IMR-90 (cell line): ENCODE measurements around the gene ARFGEF3. TPM values are rescaled to one million over a fixed set of nuclear protein-coding genes. Genes with fewer than 3 reads are reported as not detected.

Source experiments
- ATAC-seq: fragments of 200-7000 bp; cut with Tn5 transposase; 2 replicates; pipeline ENCODE4 v1.9.1; 2020; ENCODE audit warnings: low read depth, mild to moderate bottlenecking, moderate library complexity
- BruUV-seq: library from RNA; stranded (reverse); fragments of 400-500 nt; replicated peaks from 2 replicates; lab custom pipeline; 2021; lab: Mats Ljungman, UMichigan
- CTCF ChIA-PET: fragments of 300-600 bp; formaldehyde crosslinking; extraction: SDS; loops from one replicate; lab custom pipeline; 2021; ENCODE audit warnings: antibody characterized with exemption; lab: Yijun Ruan, JAX
- POLR2A ChIA-PET: fragments of 300-600 bp; sonication (Branson Sonifier 250); formaldehyde crosslinking; loops from one replicate; lab custom pipeline; 2022; ENCODE audit warnings: antibody characterized with exemption; ENCODE audit not compliant: unreplicated experiment; lab: Charles Lee
- DNase-seq: peaks from one replicate; pipeline ENCODE4 v3.0.0; 2013
- H2AFZ ChIP-seq: replicated peaks from 2 replicates; pipeline ENCODE3; 2013; ENCODE audit warnings: low read length, mild to moderate bottlenecking; ENCODE audit not compliant: poor library complexity
- H2AK5ac ChIP-seq: 2 replicates; pipeline ENCODE4 v1.6.1; 2013; ENCODE audit warnings: low read depth, low read length, inconsistent platforms
- H2AK9ac ChIP-seq: replicated peaks from 2 replicates; pipeline ENCODE3; 2013; ENCODE audit warnings: mild to moderate bottlenecking, low read depth, low read length, moderate library complexity; ENCODE audit not compliant: poor library complexity
- H2BK120ac ChIP-seq: 2 replicates; pipeline ENCODE4 v1.6.1; 2013; ENCODE audit warnings: low read depth, low read length, inconsistent platforms
- H2BK15ac ChIP-seq: 3 replicates; pipeline ENCODE4 v1.6.1; 2013; ENCODE audit warnings: low read depth, low read length, inconsistent platforms
- H2BK20ac ChIP-seq: 2 replicates; pipeline ENCODE4 v1.6.1; 2013; ENCODE audit warnings: low read depth, mild to moderate bottlenecking, inconsistent platforms, low read length, moderate library complexity
- H2BK5ac ChIP-seq: 2 replicates; pipeline ENCODE4 v1.6.1; 2013; ENCODE audit warnings: mild to moderate bottlenecking, low read depth, low read length, inconsistent platforms; ENCODE audit not compliant: poor library complexity, severe bottlenecking
- H3K14ac ChIP-seq: replicated peaks from 2 replicates; pipeline ENCODE4 v1.6.1; 2013; ENCODE audit warnings: low read depth, low read length, inconsistent platforms
- H3K18ac ChIP-seq: 2 replicates; pipeline ENCODE4 v1.6.1; 2013; ENCODE audit warnings: low read depth, low read length, control low read depth
- H3K23ac ChIP-seq: 2 replicates; pipeline ENCODE4 v1.6.1; 2013; ENCODE audit warnings: low read depth, low read length, inconsistent platforms
- H3K27ac ChIP-seq: 2 replicates; pipeline ENCODE4 v1.5.1; 2013; ENCODE audit warnings: mild to moderate bottlenecking, control low read depth, low read length; ENCODE audit not compliant: insufficient read depth
- H3K27me3 ChIP-seq: 2 replicates; pipeline ENCODE4 v1.6.1; 2013; ENCODE audit warnings: low read length; ENCODE audit not compliant: control insufficient read depth, insufficient read depth
- H3K36me3 ChIP-seq: 2 replicates; pipeline ENCODE4 v1.6.1; 2013; ENCODE audit warnings: low read length, mixed read lengths; ENCODE audit not compliant: control insufficient read depth, insufficient read depth
- H3K4ac ChIP-seq: 2 replicates; pipeline ENCODE4 v1.6.1; 2013; ENCODE audit warnings: low read depth, low read length, inconsistent platforms
- H3K4me1 ChIP-seq: 2 replicates; pipeline ENCODE4 v1.6.1; 2013; ENCODE audit warnings: low read length, mixed read lengths; ENCODE audit not compliant: control insufficient read depth, insufficient read depth
- H3K4me2 ChIP-seq: 2 replicates; pipeline ENCODE4 v1.6.1; 2013; ENCODE audit warnings: low read depth, mild to moderate bottlenecking, control low read depth, low read length, moderate library complexity
- H3K4me3 ChIP-seq: 2 replicates; pipeline ENCODE4 v1.5.1; 2013; ENCODE audit warnings: low read depth, mild to moderate bottlenecking, control low read depth, low read length, moderate library complexity; ENCODE audit not compliant: insufficient read depth
- H3K56ac ChIP-seq: 2 replicates; pipeline ENCODE4 v1.6.1; 2013; ENCODE audit warnings: low read length, inconsistent platforms; ENCODE audit not compliant: insufficient read depth; ENCODE audit errors: extremely low read depth
- H3K79me1 ChIP-seq, 2 experiments: 2 replicates each; pipeline ENCODE4 v1.6.1; 2013; ENCODE audit warnings: low read length in 2 of 2, inconsistent platforms in 1 of 2, low read depth in 1 of 2
- H3K9ac ChIP-seq: 2 replicates; pipeline ENCODE4 v1.6.1; 2013; ENCODE audit warnings: low read depth, low read length, control low read depth
- H3K9me1 ChIP-seq: 2 replicates; pipeline ENCODE4 v1.6.1; 2013; ENCODE audit warnings: low read length, inconsistent platforms; ENCODE audit not compliant: insufficient read depth
- H3K9me3 ChIP-seq: 2 replicates; pipeline ENCODE4 v1.6.1; 2013; ENCODE audit warnings: low read length; ENCODE audit not compliant: control insufficient read depth, insufficient read depth
- H4K20me1 ChIP-seq: 2 replicates; pipeline ENCODE4 v1.6.1; 2013; ENCODE audit warnings: low read length, inconsistent platforms; ENCODE audit not compliant: insufficient read depth
- H4K5ac ChIP-seq: 2 replicates; pipeline ENCODE4 v1.6.1; 2013; ENCODE audit warnings: mild to moderate bottlenecking, low read depth, low read length, control low read depth
- H4K8ac ChIP-seq, 2 experiments: 2 replicates each; pipeline ENCODE4 v1.6.1; 2013; ENCODE audit warnings: low read depth in 2 of 2, low read length in 2 of 2, control low read depth in 1 of 2, inconsistent platforms in 1 of 2
- H4K91ac ChIP-seq: 2 replicates; pipeline ENCODE4 v1.6.1; 2013; ENCODE audit warnings: low read depth, low read length, inconsistent platforms; ENCODE audit not compliant: insufficient read depth
- CEBPB ChIP-seq: IDR thresholded peaks from 2 replicates; pipeline ENCODE4 v1.6.1; 2012; ENCODE audit warnings: low read depth, low read length, improper control_type of control experiment
- FOS ChIP-seq: fragments of 150-350 bp; IDR thresholded peaks from 2 replicates; pipeline ENCODE4 v1.6.1; 2016; ENCODE audit warnings: low read depth, low read length
- MAZ ChIP-seq: IDR thresholded peaks from 2 replicates; pipeline ENCODE4 v1.6.1; 2012; ENCODE audit warnings: low read depth, mild to moderate bottlenecking, low read length, improper control_type of control experiment, moderate library complexity, borderline replicate concordance
- SMC3 ChIP-seq: fragments of 150-350 bp; IDR thresholded peaks from 2 replicates; pipeline ENCODE4 v1.6.1; 2016; ENCODE audit warnings: low read depth, mild to moderate bottlenecking, antibody characterized with exemption, low read length, moderate library complexity
- WGBS, 2 experiments: methylation state at CpG; one replicate each; pipeline versions ENCODE4 v1.1.5 to v1.1.7; 2013; ENCODE audit warnings: missing lambda C conversion rate in 2 of 2; ENCODE audit not compliant: insufficient read length in 1 of 2; ENCODE audit errors: extremely low coverage in 2 of 2; 5-methylcytosine and 5-hydroxymethylcytosine counted together
- dilution Hi-C: fragments of 300-500 bp; cut with HindIII; formaldehyde crosslinking; loops from one replicate; pipeline ENCODE4 v1.14.3; 2018; ENCODE audit warnings: low sequenced_read_pairs; ENCODE audit not compliant: unreplicated experiment
- in situ Hi-C: fragments of 300-500 bp; cut with MboI; formaldehyde crosslinking; loops from 3 replicates; pipeline ENCODE4 v1.14.3; 2019; ENCODE audit warnings: low sequenced_read_pairs, inconsistent platforms, mixed read lengths
- intact Hi-C: fragments of 100-400 bp; cut with micrococcal nuclease; formaldehyde crosslinking; loops from 2 replicates; pipeline ENCODE4 v1.10.0; 2022
- polyA plus RNA-seq, 3 experiments: library from polyadenylated mRNA; depleted of rRNA; stranded (reverse); fragments of >200 nt; gene quantifications; 2 replicates each; pipeline ENCODE4 v1.2.3, GENCODE V29; 2012; ENCODE audit warnings: low replicate concordance in 1 of 3
- total RNA-seq: library from RNA; depleted of rRNA; stranded (reverse); fragments of >200 nt; gene quantifications from 2 replicates; pipeline ENCODE4 v1.2.3, GENCODE V29; 2012

Gene ARFGEF3
- total and polyA plus RNA-seq, 2 of the 4 experiments (the other 2 are of a cell fraction): under 0.01 to 0.02 TPM

DNA sequence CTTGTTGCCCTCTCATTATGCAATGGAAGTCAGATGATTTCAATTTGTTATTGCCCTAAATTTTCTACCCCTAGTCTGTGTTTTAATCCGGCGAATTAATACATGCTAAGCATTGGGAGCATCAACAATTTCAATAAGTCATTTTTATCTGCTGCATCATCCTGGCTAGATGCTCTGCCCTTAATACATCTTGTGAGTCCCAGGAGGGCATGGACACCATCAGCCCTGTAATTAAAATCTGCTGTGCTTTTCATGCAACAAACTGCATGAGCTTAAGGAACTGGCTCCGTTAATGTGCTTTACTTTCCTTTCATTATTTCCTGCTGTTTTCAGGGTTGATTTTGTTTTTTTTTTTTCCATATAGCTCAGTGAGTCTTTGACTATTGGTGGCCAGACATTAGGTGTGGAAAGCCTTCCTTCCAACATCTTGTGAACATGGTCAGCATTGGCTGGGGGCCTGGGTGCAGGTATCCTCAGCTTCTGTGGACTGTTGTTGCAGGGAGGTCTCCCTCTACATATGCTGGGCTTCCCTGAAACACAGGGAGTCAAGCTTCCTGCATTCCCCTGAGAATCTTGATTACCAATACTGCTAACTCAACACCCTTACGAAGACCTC is 65.1 kb downstream of the ARFGEF3 start:
- Histone ChIP-seq H3K23ac (no peak overlapping the region), H3K14ac (no peak overlapping the region), H4K91ac (no peak overlapping the region), H3K4me1 (no peaks in the 10 kb centered on the region), H4K20me1 (no peaks in the 10 kb centered on the region), H2BK120ac (no peak overlapping the region), H3K27ac (no peak overlapping the region), H3K56ac (no peak overlapping the region), H3K9me1 (0 out of 2 replicates have a peak, but pooled peaks cover 3% of the 10 kb centered on the region), H3K79me1 (no peaks in the 10 kb centered on the region), H3K27me3 (peaks cover 18% of the 10 kb centered on the region), H2BK15ac (no peak overlapping the region), H2BK20ac (no peak overlapping the region), H3K18ac (no peak overlapping the region), H2AFZ (peak overlapping the region; percentile 33), H4K5ac (no peak overlapping the region), H3K9me3 (no peaks in the 10 kb centered on the region), H2AK5ac (no peak overlapping the region), H2BK5ac (no peak overlapping the region), H3K4ac (no peak overlapping the region), H3K36me3 (no peaks in the 10 kb centered on the region), H3K9ac (no peak overlapping the region), H3K4me2 (no peak overlapping the region), H3K4me3 (no peak overlapping the region), H2AK9ac (no peak overlapping the region), H4K8ac (no peak overlapping the region)
- dilution Hi-C loops (no loop called here), in situ Hi-C loops (no loop called here), intact Hi-C loops (no loop called here)
- BruUV-seq: no TSS peak
- CTCF ChIA-PET: interaction anchor here (0.6 kb wide), 1 partner anchor 257 kb away, joined by 4 read pairs; no protein-coding TSS in a partner anchor
- 67% methylated on average over 1 of the region's 4 CpGs; no CpG with 5 or more reads in 1 of the 2 experiments for WGBS, 2 experiments
- POLR2A ChIA-PET: no interaction called here
- TF ChIP-seq MAZ (no peak), FOS (no peak), CEBPB (no peak), SMC3 (no peak)
- no peak for ATAC-seq
- DNase-seq: no peak
